Omental fat pad (tissue), 4 donors: ENCODE measurements around the gene EWSR1. TPM values are rescaled to one million over a fixed set of nuclear protein-coding genes. Genes with fewer than 3 reads are reported as not detected.

ENCODE experiments used
- ATAC-seq: fragments of 150-250 bp; one replicate; pipeline ENCODE4 v1.9.1; 2016; ENCODE audit warnings: mild to moderate bottlenecking, moderate library complexity; ENCODE audit not compliant: low FRiP score
- DNase-seq: peaks from one replicate; pipeline ENCODE4 v3.0.0-alpha.2; 2019; ENCODE audit warnings: low spot score
- CTCF ChIP-seq, 3 donors: fragments of 450-650 bp; IDR thresholded peaks; one replicate each; pipeline ENCODE4 v1.5.1; 2016 to 2017; ENCODE audit warnings: antibody characterized with exemption in 3 of 3, mild to moderate bottlenecking in 3 of 3, moderate library complexity in 2 of 3
- total RNA-seq, 4 donors: library from RNA; depleted of rRNA; stranded (reverse); fragments of >200 nt; gene quantifications; one replicate each; pipeline ENCODE4 v1.1.0, GENCODE V29; 2016

EWSR1 gene
- total RNA-seq, 4 donors from 2014 or later = 190 to 274 (median 202) TPM

- DNase-seq (no peak), ATAC-seq (no peak)
- TF ChIP-seq CTCF (IDR thresholded peaks at IDR 0.05) = no peak
Measured at GRCh38 chr22:29340566-29340965, 72.5 kb downstream of the EWSR1 start.

GRCh38 chr22:29341056-29341848 lies 73.2 kb downstream of the EWSR1 start:
- no peak for DNase-seq
- ATAC-seq = no peak
- no peak for TF ChIP-seq CTCF (IDR thresholded peaks at IDR 0.05)

GRCh38 chr22:29341849-29342127 lies 73.7 kb downstream of the EWSR1 start:
- DNase-seq (no peak), ATAC-seq (no peak)
- no peak for TF ChIP-seq CTCF (IDR thresholded peaks at IDR 0.05)

- ATAC-seq = no peak
- no peak for TF ChIP-seq CTCF (IDR thresholded peaks at IDR 0.05)
Measured at GRCh38 chr22:29342177-29342576, 74.1 kb downstream of the EWSR1 start.

DNA sequence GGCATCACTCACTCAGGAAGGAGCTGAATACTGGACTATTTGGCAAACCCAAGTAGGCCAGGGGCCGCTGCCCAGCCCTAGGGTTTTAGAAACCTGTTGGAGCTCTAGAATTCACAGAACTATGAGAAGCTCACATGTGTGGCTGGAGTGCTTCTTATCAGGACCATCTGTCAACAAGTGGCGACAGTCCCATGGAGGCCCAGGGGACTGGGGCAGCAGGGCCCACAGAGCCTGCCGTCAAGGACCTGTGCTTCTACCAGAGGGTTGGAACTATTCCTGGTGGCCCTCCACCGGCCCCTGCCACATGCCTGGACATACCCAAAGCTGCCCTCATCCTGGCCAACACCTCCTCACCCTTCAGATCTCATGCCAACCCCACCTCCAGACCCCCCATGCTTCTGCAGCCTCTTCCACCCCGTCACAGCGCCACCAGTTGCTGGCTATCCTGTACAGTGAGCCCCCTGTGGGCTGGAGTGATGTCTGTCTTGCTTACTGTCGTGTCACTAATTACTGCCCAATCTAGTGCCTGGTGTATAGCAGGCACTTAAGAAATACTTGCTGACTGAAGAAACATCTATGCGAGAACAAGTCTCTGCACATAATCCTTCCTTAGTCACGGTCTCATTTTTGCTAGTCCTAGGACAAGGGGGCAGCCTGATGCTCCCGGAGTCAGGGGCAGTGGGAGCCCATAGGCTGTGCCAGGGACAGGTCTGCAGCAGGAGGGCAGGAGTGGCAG lies 74.7 kb downstream of the EWSR1 start:
- TF ChIP-seq CTCF (IDR thresholded peaks at IDR 0.05) = no peak
- ATAC-seq (no peak), DNase-seq (no peak)

More at GRCh38 chr22:29342177-29342576, 74.1 kb downstream of the EWSR1 start:
- no peak for DNase-seq

DNA sequence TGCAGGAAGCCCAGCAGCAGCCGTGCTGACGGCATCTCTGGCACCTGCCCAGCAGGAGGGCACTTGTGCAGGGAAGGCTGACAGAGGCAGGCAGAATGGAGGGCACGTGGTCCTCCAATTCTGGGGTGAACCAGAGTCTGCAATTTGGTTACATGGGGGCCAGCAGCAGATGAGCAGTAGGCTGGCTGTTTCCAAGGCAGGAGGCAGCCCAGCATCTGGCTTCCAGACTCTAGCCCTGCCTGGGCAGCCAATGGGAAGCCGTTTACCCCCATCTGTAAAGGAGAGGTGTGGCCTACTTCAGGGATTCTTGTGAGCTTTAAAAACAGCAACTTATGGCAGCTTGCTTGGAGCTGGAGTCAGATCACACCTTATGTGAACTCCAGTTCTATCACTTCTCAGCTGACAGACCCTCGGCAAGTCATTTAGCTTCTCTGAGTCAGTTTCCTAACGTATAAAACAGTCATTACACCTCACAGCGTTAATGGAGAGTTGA lies 75.3 kb downstream of the EWSR1 start:
- DNase-seq = no peak
- ATAC-seq = no peak

More for the DNA sequence above, 75.3 kb downstream of the EWSR1 start:
- no peak for TF ChIP-seq CTCF (IDR thresholded peaks at IDR 0.05)
